ENCODE measurements around the gene CLIC4.
"Not testable (repeated sequence)": the region's sequence is repeated elsewhere in the genome, so short reads cannot be mapped to it uniquely, and the experiment has no call there.

The CLIC4 gene

GRCh38 chr1:24744911-24745710 is at the start of gene CLIC4:
CLIC4 (plus strand) TSS chr1:24745447; CDS start chr1:24745554, 107 bp downstream.
- peak; percentile 40 for TF ChIP-seq CTCF (IDR thresholded peaks at IDR 0.05; ENCODE audit: low read depth, low read length, missing control alignments)
- in situ Hi-C loops (cut with HindIII; ENCODE audit: low pct_ligation_motif_present, low sequenced_read_pairs): no loop called here

GRCh38 chr1:24696041-24696755 is 49.0 kb upstream of the CLIC4 start:
- Histone ChIP-seq H3K27me3 (replicated peaks) (no peaks in the 10 kb centered on the region), H3K27ac (no peak overlapping the region), H3K4me3 (ENCODE audit: low read depth, low read length) (no peak overlapping the region), H3K36me3 (replicated peaks) (no peaks in the 10 kb centered on the region)
- in situ Hi-C loops (cut with HindIII; ENCODE audit: low pct_ligation_motif_present, low sequenced_read_pairs): no loop called here
- no peak for DNase-seq
- TF ChIP-seq CTCF (IDR thresholded peaks at IDR 0.05; ENCODE audit: low read depth, low read length, missing control alignments): no peak

More at GRCh38 chr1:24744911-24745710, at the start of gene CLIC4:
- Histone ChIP-seq H3K4me3 (ENCODE audit: low read depth, low read length) (peak within 1 kb of the TSS; percentile 89), H3K27ac (peak within 1 kb of the TSS; percentile 85), H3K27me3 (replicated peaks) (no peaks in the 10 kb centered on the region), H3K36me3 (replicated peaks) (peaks cover 6% of the 10 kb centered on the region)
- DNase-seq: peak; percentile 99

- Histone ChIP-seq H3K36me3 (replicated peaks) (no peaks in the 10 kb centered on the region), H3K4me3 (ENCODE audit: low read depth, low read length) (no peak overlapping the region), H3K27me3 (replicated peaks) (no peaks in the 10 kb centered on the region), H3K27ac (no peak overlapping the region)
- DNase-seq: no peak
- TF ChIP-seq CTCF (IDR thresholded peaks at IDR 0.05; ENCODE audit: low read depth, low read length, missing control alignments): no peak
- in situ Hi-C loops (cut with HindIII; ENCODE audit: low pct_ligation_motif_present, low sequenced_read_pairs): no loop called here
Observed at GRCh38 chr1:24696756-24697330, 48.4 kb upstream of the CLIC4 start.

GRCh38 chr1:24697453-24698001 is 47.7 kb upstream of the CLIC4 start:
- H3K27ac ChIP-seq; H3K4me3 ChIP-seq (ENCODE audit: low read depth, low read length); H3K27me3 ChIP-seq (replicated peaks); DNase-seq; in situ Hi-C loops (cut with HindIII; ENCODE audit: low pct_ligation_motif_present, low sequenced_read_pairs); H3K36me3 ChIP-seq (replicated peaks): not testable (repeated sequence)

GRCh38 chr1:24698326-24698725 is 46.9 kb upstream of the CLIC4 start:
- H3K36me3 ChIP-seq (replicated peaks); DNase-seq; H3K27ac ChIP-seq; in situ Hi-C loops (cut with HindIII; ENCODE audit: low pct_ligation_motif_present, low sequenced_read_pairs); H3K27me3 ChIP-seq (replicated peaks); H3K4me3 ChIP-seq (ENCODE audit: low read depth, low read length): not testable (repeated sequence)

GRCh38 chr1:24699628-24700027 is 45.6 kb upstream of the CLIC4 start:
- no peaks in the 10 kb centered on the region for H3K27me3 ChIP-seq (replicated peaks)
- DNase-seq: no peak
- in situ Hi-C loops (cut with HindIII; ENCODE audit: low pct_ligation_motif_present, low sequenced_read_pairs): no loop called here
- H3K27ac ChIP-seq: no peak overlapping the region
- no peak overlapping the region for H3K4me3 ChIP-seq (ENCODE audit: low read depth, low read length)
- no peak for TF ChIP-seq CTCF (IDR thresholded peaks at IDR 0.05; ENCODE audit: low read depth, low read length, missing control alignments)
- H3K36me3 ChIP-seq (replicated peaks): no peaks in the 10 kb centered on the region

Measured in brain microvascular endothelial cell (primary cell).